ENCODE results near the gene S100A7A. TPM values are rescaled to one million over a fixed set of nuclear protein-coding genes. Genes with fewer than 3 reads are reported as not detected.

The S100A7A gene
- total RNA-seq, 2 donors from 2014 or later, result not detected

GRCh38 chr1:153466908-153467307, 50.6 kb downstream of the S100A7A start:
- 44% methylated on average over 5 of the region's 5 CpGs for WGBS, 2 donors
- intact Hi-C loops (cut with DNase I), result no loop called here
- Histone ChIP-seq H3K4me3 (no peak overlapping the region), H3K27me3 (no peaks in the 10 kb centered on the region), H3K9me3 (peaks cover 0 to 10% (median 0%) of the 10 kb centered on the region in 3 donors), H3K4me1 (no peaks in the 10 kb centered on the region), H3K27ac (no peak overlapping the region), H3K36me3 (replicated peaks in 1 of 2; ENCODE audit: insufficient read depth in 1 of 2, low read depth in 2 of 2) (no peaks in the 10 kb centered on the region)
- ATAC-seq (no peak), DNase-seq (no peak)
- no peak for TF ChIP-seq POLR2A (IDR thresholded peaks at IDR 0.05)
- TF ChIP-seq, protein P1, sequence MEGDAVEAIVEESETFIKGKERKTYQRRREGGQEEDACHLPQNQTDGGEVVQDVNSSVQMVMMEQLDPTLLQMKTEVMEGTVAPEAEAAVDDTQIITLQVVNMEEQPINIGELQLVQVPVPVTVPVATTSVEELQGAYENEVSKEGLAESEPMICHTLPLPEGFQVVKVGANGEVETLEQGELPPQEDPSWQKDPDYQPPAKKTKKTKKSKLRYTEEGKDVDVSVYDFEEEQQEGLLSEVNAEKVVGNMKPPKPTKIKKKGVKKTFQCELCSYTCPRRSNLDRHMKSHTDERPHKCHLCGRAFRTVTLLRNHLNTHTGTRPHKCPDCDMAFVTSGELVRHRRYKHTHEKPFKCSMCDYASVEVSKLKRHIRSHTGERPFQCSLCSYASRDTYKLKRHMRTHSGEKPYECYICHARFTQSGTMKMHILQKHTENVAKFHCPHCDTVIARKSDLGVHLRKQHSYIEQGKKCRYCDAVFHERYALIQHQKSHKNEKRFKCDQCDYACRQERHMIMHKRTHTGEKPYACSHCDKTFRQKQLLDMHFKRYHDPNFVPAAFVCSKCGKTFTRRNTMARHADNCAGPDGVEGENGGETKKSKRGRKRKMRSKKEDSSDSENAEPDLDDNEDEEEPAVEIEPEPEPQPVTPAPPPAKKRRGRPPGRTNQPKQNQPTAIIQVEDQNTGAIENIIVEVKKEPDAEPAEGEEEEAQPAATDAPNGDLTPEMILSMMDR (IDR thresholded peaks at IDR 0.05), result no peak

GRCh38 chr1:153470707-153471106, 54.4 kb downstream of the S100A7A start:
- TF ChIP-seq, protein P1 (IDR thresholded peaks at IDR 0.05), result no peak
- no peak for TF ChIP-seq POLR2A (IDR thresholded peaks at IDR 0.05)
- Histone ChIP-seq H3K4me3 (no peak overlapping the region), H3K27ac (no peak overlapping the region), H3K4me1 (no peaks in the 10 kb centered on the region), H3K36me3 (replicated peaks in 1 of 2; ENCODE audit: insufficient read depth in 1 of 2, low read depth in 2 of 2) (no peaks in the 10 kb centered on the region), H3K9me3 (peaks cover 0 to 19% (median 0%) of the 10 kb centered on the region in 3 donors), H3K27me3 (no peaks in the 10 kb centered on the region)
- ATAC-seq (no peak), DNase-seq (no peak)
- intact Hi-C loops (cut with DNase I), result no loop called here

Small RNA genes lying within 50 kb of the gene (small RNA-seq; reads per million reads assigned to genes)
- not detected for gene S100A15A

Other genes starting within 250 kb of the S100A7A start
- gene LELP1, start 213.1 kb upstream of the S100A7A start, total RNA-seq, result not detected
- not detected for gene PRR9, start 198.9 kb upstream of the S100A7A start, total RNA-seq
- gene LORICRIN, start 156.8 kb upstream of the S100A7A start, total RNA-seq, result not detected
- not detected for gene PGLYRP3, start 103.6 kb upstream of the S100A7A start, total RNA-seq
- not detected for gene PGLYRP4, start 67.7 kb upstream of the S100A7A start, total RNA-seq
- gene S100A9, start 58.7 kb upstream of the S100A7A start, total RNA-seq, result 10 to 100 TPM; 19.5 to 43.2 TPM
- not detected for gene S100A12, start 40.9 kb upstream of the S100A7A start, total RNA-seq
- gene S100A8, start 25.4 kb upstream of the S100A7A start, total RNA-seq, result 1 to 10 TPM in 1 of 2 donors, not detected in 1; 1.8 TPM
- gene S100A7, start 44.1 kb downstream of the S100A7A start, total RNA-seq, result not detected
- 10 to 100 TPM; 54.7 to 58.9 TPM for gene S100A6, start 119.5 kb downstream of the S100A7A start, total RNA-seq
- not detected for gene S100A5, start 124.4 kb downstream of the S100A7A start, total RNA-seq
- 10 to 100 TPM; 49.5 to 81.7 TPM for gene S100A4, start 129.3 kb downstream of the S100A7A start, total RNA-seq
- gene S100A3, start 132.7 kb downstream of the S100A7A start, total RNA-seq, result not detected
- gene S100A2, start 149.3 kb downstream of the S100A7A start, total RNA-seq, result not detected
- gene S100A16, start 196.6 kb downstream of the S100A7A start, total RNA-seq, result 10 to 100 TPM; 20.1 to 42.5 TPM
- 10 to 100 TPM; 12.2 to 30.4 TPM for gene S100A14, start 199.8 kb downstream of the S100A7A start, total RNA-seq
- gene S100A13, start 211.0 kb downstream of the S100A7A start, total RNA-seq, result 10 to 100 TPM; 65.3 to 88.7 TPM
- gene S100A1, start 211.9 kb downstream of the S100A7A start, total RNA-seq, result 10 to 100 TPM in 1 of 2 donors, 1 to 10 TPM in 1; 7.3 to 57.0 TPM
- 10 to 100 TPM; 62.3 to 68.0 TPM for gene CHTOP, start 217.5 kb downstream of the S100A7A start, total RNA-seq
- 10 to 100 TPM; 21.8 to 23.7 TPM for gene SNAPIN, start 242.2 kb downstream of the S100A7A start, total RNA-seq

Data from body of pancreas (tissue), 4 donors.